NOMO-1 treated with dmso at 0.1 percent for 144 hours (cell line): ENCODE data around the gene BTBD9.
"Not testable (repeated sequence)": the region's sequence is repeated elsewhere in the genome, so short reads cannot be mapped to it uniquely, and the experiment has no call there.

Source experiments
- DNase-seq: peaks from one replicate; lab custom pipeline; 2025; ENCODE audit not compliant: unreplicated experiment; lab: John Stamatoyannopoulos, UW

BTBD9 gene

GRCh38 chr6:38436726-38437465, 202.8 kb downstream of the BTBD9 start:
- no peak for DNase-seq

GRCh38 chr6:38435330-38435729, 204.4 kb downstream of the BTBD9 start:
- no peak for DNase-seq

GRCh38 chr6:38434051-38434450, 205.7 kb downstream of the BTBD9 start:
- DNase-seq, result no peak

- no peak for DNase-seq
Measured at GRCh38 chr6:38432479-38432878, 207.2 kb downstream of the BTBD9 start.

- no peak for DNase-seq
Measured at GRCh38 chr6:38432079-38432478, 207.7 kb downstream of the BTBD9 start.

GRCh38 chr6:38429546-38429945, 210.2 kb downstream of the BTBD9 start:
- no peak for DNase-seq

GRCh38 chr6:38427492-38428210, 212.1 kb downstream of the BTBD9 start:
- no peak for DNase-seq

- not testable (repeated sequence) for DNase-seq
Measured at GRCh38 chr6:38425788-38426488, 213.8 kb downstream of the BTBD9 start.

- no peak for DNase-seq
Measured at GRCh38 chr6:38423746-38424145, 216.0 kb downstream of the BTBD9 start.

GRCh38 chr6:38420207-38420606, 219.5 kb downstream of the BTBD9 start:
- no peak for DNase-seq

GRCh38 chr6:38417521-38417920, 222.2 kb downstream of the BTBD9 start:
- DNase-seq, result no peak

- DNase-seq, result no peak
Measured at GRCh38 chr6:38415231-38416005, 224.3 kb downstream of the BTBD9 start.

- no peak for DNase-seq
Measured at GRCh38 chr6:38413102-38413800, 226.5 kb downstream of the BTBD9 start.

GRCh38 chr6:38407192-38407591, 232.5 kb downstream of the BTBD9 start:
- DNase-seq, result no peak

GRCh38 chr6:38406096-38406495, 233.6 kb downstream of the BTBD9 start:
- no peak for DNase-seq

GRCh38 chr6:38404900-38405556, 234.7 kb downstream of the BTBD9 start:
- no peak for DNase-seq

- no peak for DNase-seq
Measured at GRCh38 chr6:38404355-38404754, 235.4 kb downstream of the BTBD9 start.

- DNase-seq, result no peak
Measured at GRCh38 chr6:38403548-38403947, 236.2 kb downstream of the BTBD9 start.

GRCh38 chr6:38400764-38401163, 239.0 kb downstream of the BTBD9 start:
- DNase-seq, result no peak

- no peak for DNase-seq
Measured at GRCh38 chr6:38400101-38400500, 239.6 kb downstream of the BTBD9 start.
